ENCODE data around the gene STOM. TPM values are rescaled to one million over a fixed set of nuclear protein-coding genes. Genes with fewer than 3 reads are reported as not detected.

STOM gene
- total and polyA plus RNA-seq, 8 donors, result 35.3 to 238 (median 131) TPM

GRCh38 chr9:121395558-121395957, 25.5 kb upstream of the STOM start:
- no peak overlapping the region for H3K4me3 ChIP-seq
- no peaks in the 10 kb centered on the region for H3K27me3 ChIP-seq
- intact Hi-C loops (cut with DNase I; ENCODE audit: low total_unique reads), result loop anchor here (5.0 kb wide), 1 partner anchor 173 kb away; no protein-coding TSS in a partner anchor
- peaks cover 0 to 20% (median 0%) of the 10 kb centered on the region in 4 donors for H3K4me1 ChIP-seq
- H3K27ac ChIP-seq, result no peak overlapping the region
- H3K9me3 ChIP-seq, result no peaks in the 10 kb centered on the region
- TF ChIP-seq POLR2A (IDR thresholded peaks at IDR 0.05) (no peak), EP300 (IDR thresholded peaks at IDR 0.05) (no peak), CTCF (IDR thresholded peaks at IDR 0.05) (no peak), POLR2AphosphoS5 (IDR thresholded peaks at IDR 0.05) (no peak)
- no peaks in the 10 kb centered on the region for H3K36me3 ChIP-seq
- no peak for DNase-seq

GRCh38 chr9:121394292-121394691, 24.2 kb upstream of the STOM start:
- H3K36me3 ChIP-seq, result no peaks in the 10 kb centered on the region
- 85 to 95% (median 92%) methylated on average over 3 of the region's 3 CpGs for WGBS, 5 donors
- intact Hi-C loops (cut with DNase I; ENCODE audit: low total_unique reads), result loop anchor here (5.0 kb wide), 1 partner anchor 182 kb away; no protein-coding TSS in a partner anchor

GRCh38 chr9:121393318-121393717, 23.3 kb upstream of the STOM start:
- H3K4me1 ChIP-seq, result peaks cover 0 to 12% (median 0%) of the 10 kb centered on the region in 4 donors
- no peak for TF ChIP-seq CTCF (IDR thresholded peaks at IDR 0.05)
- TF ChIP-seq POLR2AphosphoS5 (IDR thresholded peaks at IDR 0.05), result no peak
- TF ChIP-seq POLR2A (IDR thresholded peaks at IDR 0.05), result no peak
- TF ChIP-seq EP300 (IDR thresholded peaks at IDR 0.05), result no peak
- no peak overlapping the region for H3K27ac ChIP-seq
- no peak overlapping the region for H3K4me3 ChIP-seq
- no peaks in the 10 kb centered on the region for H3K9me3 ChIP-seq
- DNase-seq, result no peak
- H3K36me3 ChIP-seq, result no peaks in the 10 kb centered on the region
- 39 to 66% (median 63%) methylated on average over 2 of the region's 2 CpGs for WGBS, 5 donors
- intact Hi-C loops (cut with DNase I; ENCODE audit: low total_unique reads), result loop anchor here (5.0 kb wide), 1 partner anchor 181 kb away; no protein-coding TSS in a partner anchor
- H3K27me3 ChIP-seq, result no peaks in the 10 kb centered on the region

More at GRCh38 chr9:121394292-121394691, 24.2 kb upstream of the STOM start:
- no peaks in the 10 kb centered on the region for H3K27me3 ChIP-seq
- TF ChIP-seq CTCF (IDR thresholded peaks at IDR 0.05) (no peak), POLR2A (IDR thresholded peaks at IDR 0.05) (no peak), EP300 (IDR thresholded peaks at IDR 0.05) (no peak), POLR2AphosphoS5 (IDR thresholded peaks at IDR 0.05) (no peak)
- H3K4me1 ChIP-seq, result peaks cover 0 to 12% (median 0%) of the 10 kb centered on the region in 4 donors
- H3K4me3 ChIP-seq, result no peak overlapping the region
- no peak overlapping the region for H3K27ac ChIP-seq
- no peak for DNase-seq
- no peaks in the 10 kb centered on the region for H3K9me3 ChIP-seq

GRCh38 chr9:121390372-121390771, 20.3 kb upstream of the STOM start:
- no peak for TF ChIP-seq EP300 (IDR thresholded peaks at IDR 0.05)
- no peak for TF ChIP-seq CTCF (IDR thresholded peaks at IDR 0.05)
- TF ChIP-seq POLR2A (IDR thresholded peaks at IDR 0.05), result no peak
- TF ChIP-seq POLR2AphosphoS5 (IDR thresholded peaks at IDR 0.05), result no peak
- intact Hi-C loops (cut with DNase I; ENCODE audit: low total_unique reads), result loop anchor here (5.0 kb wide), 1 partner anchor 178 kb away; no protein-coding TSS in a partner anchor
- no peaks in the 10 kb centered on the region for H3K9me3 ChIP-seq
- no peak for DNase-seq
- no peak overlapping the region for H3K27ac ChIP-seq
- H3K36me3 ChIP-seq, result no peaks in the 10 kb centered on the region
- H3K4me3 ChIP-seq, result no peak overlapping the region
- 66 to 81% (median 69%) methylated on average over 1 of the region's 1 CpG for WGBS, 5 donors
- H3K4me1 ChIP-seq, result peaks cover 0 to 12% (median 0%) of the 10 kb centered on the region in 4 donors
- no peaks in the 10 kb centered on the region for H3K27me3 ChIP-seq

Measured in stomach (tissue), 9 donors.